ENCODE results near the gene HAUS7.

HAUS7 gene

GRCh38 chrX:153474266-153474665, 3.9 kb upstream of the HAUS7 start:
- ChIA-PET POLR2A (no interaction called here), CTCF (interaction anchor here (0.9 to 8.6 kb wide), 3 partner anchors 13 to 473 kb away, joined by 5 to 89 read pairs (median 24); no protein-coding TSS in a partner anchor)
- Histone ChIP-seq H3K27ac (ENCODE audit: extremely low read depth, low read depth, low read length) (no peak overlapping the region), H3K4me1 (ENCODE audit: control insufficient read depth, insufficient read depth, low read length) (no peaks in the 10 kb centered on the region), H3K9me3 (ENCODE audit: control insufficient read depth, insufficient read depth, low read depth, low read length) (no peaks in the 10 kb centered on the region), H3K4me3 (ENCODE audit: low read depth, low read length) (no peak overlapping the region), H3K36me3 (ENCODE audit: control insufficient read depth in 2 of 2, insufficient read depth in 1 of 2, low read length in 2 of 2) (no peaks in the 10 kb centered on the region)
- TF ChIP-seq, protein P1, sequence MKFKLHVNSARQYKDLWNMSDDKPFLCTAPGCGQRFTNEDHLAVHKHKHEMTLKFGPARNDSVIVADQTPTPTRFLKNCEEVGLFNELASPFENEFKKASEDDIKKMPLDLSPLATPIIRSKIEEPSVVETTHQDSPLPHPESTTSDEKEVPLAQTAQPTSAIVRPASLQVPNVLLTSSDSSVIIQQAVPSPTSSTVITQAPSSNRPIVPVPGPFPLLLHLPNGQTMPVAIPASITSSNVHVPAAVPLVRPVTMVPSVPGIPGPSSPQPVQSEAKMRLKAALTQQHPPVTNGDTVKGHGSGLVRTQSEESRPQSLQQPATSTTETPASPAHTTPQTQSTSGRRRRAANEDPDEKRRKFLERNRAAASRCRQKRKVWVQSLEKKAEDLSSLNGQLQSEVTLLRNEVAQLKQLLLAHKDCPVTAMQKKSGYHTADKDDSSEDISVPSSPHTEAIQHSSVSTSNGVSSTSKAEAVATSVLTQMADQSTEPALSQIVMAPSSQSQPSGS (tag by site-specific recombination; IDR thresholded peaks at IDR 0.05; ENCODE audit: low read depth): no peak
- TF ChIP-seq ZNF530 (tag by site-specific recombination; IDR thresholded peaks at IDR 0.05; ENCODE audit: low read depth) (no peak), ZNF513 (tag by site-specific recombination; IDR thresholded peaks at IDR 0.05) (no peak), ZNF157 (tag by site-specific recombination; IDR thresholded peaks at IDR 0.05) (no peak), ZNF10 (tag by site-specific recombination; IDR thresholded peaks at IDR 0.05) (no peak), ZNF621 (tag by site-specific recombination; IDR thresholded peaks at IDR 0.05) (no peak), BCL11A (tag by site-specific recombination; IDR thresholded peaks at IDR 0.05; ENCODE audit: low read depth) (no peak), ZNF366 (tag by site-specific recombination; conservative IDR thresholded peaks at IDR 0.05) (no peak), ZNF169 (tag by site-specific recombination; IDR thresholded peaks at IDR 0.05) (no peak), ZNF416 (tag by site-specific recombination; IDR thresholded peaks at IDR 0.05) (no peak), ZNF394 (tag by site-specific recombination; IDR thresholded peaks at IDR 0.05; ENCODE audit: borderline replicate concordance) (no peak), ZFP3 (tag by site-specific recombination; IDR thresholded peaks at IDR 0.05; ENCODE audit: low read depth) (no peak), ZBTB21 (tag by site-specific recombination; IDR thresholded peaks at IDR 0.05) (no peak), ZNF423 (tag by site-specific recombination; IDR thresholded peaks at IDR 0.05) (no peak), ZNF311 (tag by site-specific recombination; IDR thresholded peaks at IDR 0.05; ENCODE audit: borderline replicate concordance) (no peak), ZNF174 (tag by site-specific recombination; IDR thresholded peaks at IDR 0.05) (no peak), ZNF596 (tag by site-specific recombination; IDR thresholded peaks at IDR 0.05) (no peak), ZNF837 (tag by site-specific recombination; IDR thresholded peaks at IDR 0.05) (no peak)
- TF ChIP-seq, protein P2, sequence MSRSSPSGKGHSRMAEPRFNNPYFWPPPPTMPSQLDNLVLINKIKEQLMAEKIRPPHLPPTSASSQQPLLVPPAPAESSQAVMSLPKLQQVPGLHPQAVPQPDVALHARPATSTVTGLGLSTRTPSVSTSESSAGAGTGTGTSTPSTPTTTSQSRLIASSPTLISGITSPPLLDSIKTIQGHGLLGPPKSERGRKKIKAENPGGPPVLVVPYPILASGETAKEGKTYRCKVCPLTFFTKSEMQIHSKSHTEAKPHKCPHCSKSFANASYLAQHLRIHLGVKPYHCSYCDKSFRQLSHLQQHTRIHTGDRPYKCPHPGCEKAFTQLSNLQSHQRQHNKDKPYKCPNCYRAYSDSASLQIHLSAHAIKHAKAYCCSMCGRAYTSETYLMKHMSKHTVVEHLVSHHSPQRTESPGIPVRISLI (tag by site-specific recombination; IDR thresholded peaks at IDR 0.05): no peak
- TF ChIP-seq, protein P3, sequence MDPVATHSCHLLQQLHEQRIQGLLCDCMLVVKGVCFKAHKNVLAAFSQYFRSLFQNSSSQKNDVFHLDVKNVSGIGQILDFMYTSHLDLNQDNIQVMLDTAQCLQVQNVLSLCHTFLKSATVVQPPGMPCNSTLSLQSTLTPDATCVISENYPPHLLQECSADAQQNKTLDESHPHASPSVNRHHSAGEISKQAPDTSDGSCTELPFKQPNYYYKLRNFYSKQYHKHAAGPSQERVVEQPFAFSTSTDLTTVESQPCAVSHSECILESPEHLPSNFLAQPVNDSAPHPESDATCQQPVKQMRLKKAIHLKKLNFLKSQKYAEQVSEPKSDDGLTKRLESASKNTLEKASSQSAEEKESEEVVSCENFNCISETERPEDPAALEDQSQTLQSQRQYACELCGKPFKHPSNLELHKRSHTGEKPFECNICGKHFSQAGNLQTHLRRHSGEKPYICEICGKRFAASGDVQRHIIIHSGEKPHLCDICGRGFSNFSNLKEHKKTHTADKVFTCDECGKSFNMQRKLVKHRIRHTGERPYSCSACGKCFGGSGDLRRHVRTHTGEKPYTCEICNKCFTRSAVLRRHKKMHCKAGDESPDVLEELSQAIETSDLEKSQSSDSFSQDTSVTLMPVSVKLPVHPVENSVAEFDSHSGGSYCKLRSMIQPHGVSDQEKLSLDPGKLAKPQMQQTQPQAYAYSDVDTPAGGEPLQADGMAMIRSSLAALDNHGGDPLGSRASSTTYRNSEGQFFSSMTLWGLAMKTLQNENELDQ (tag by site-specific recombination; IDR thresholded peaks at IDR 0.05; ENCODE audit: low read depth): no peak

GRCh38 chrX:153473126-153473525, 2.8 kb upstream of the HAUS7 start:
- Histone ChIP-seq H3K27ac (ENCODE audit: extremely low read depth, low read depth, low read length) (no peak overlapping the region), H3K9me3 (ENCODE audit: control insufficient read depth, insufficient read depth, low read depth, low read length) (no peaks in the 10 kb centered on the region), H3K4me1 (ENCODE audit: control insufficient read depth, insufficient read depth, low read length) (no peaks in the 10 kb centered on the region), H3K4me3 (ENCODE audit: low read depth, low read length) (no peak overlapping the region), H3K36me3 (ENCODE audit: control insufficient read depth in 2 of 2, insufficient read depth in 1 of 2, low read length in 2 of 2) (peaks cover 0 to 7% of the 10 kb centered on the region in 2 experiments; a peak in 1 of 3 replicates)
- ChIA-PET CTCF (interaction anchor here (0.6 to 8.6 kb wide), 5 partner anchors 12 to 150 kb away, joined by 3 to 89 read pairs (median 7); partner anchors contain the start of gene BGN), POLR2A (no interaction called here)
- TF ChIP-seq ZNF777 (tag by site-specific recombination; IDR thresholded peaks at IDR 0.05; ENCODE audit: borderline replicate concordance): no peak
- TF ChIP-seq GFI1B (tag by site-specific recombination; IDR thresholded peaks at IDR 0.05): no peak
- TF ChIP-seq ZNF549 (tag by site-specific recombination; IDR thresholded peaks at IDR 0.05): no peak
- no peak for TF ChIP-seq PRDM2 (tag by site-specific recombination; IDR thresholded peaks at IDR 0.05; ENCODE audit: borderline replicate concordance)

Data from HEK293 (cell line).